Activated CD4-positive, alpha-beta T cell treated with anti-CD3 and anti-CD28 coated beads for 24 hours (primary cell): Measurements from ENCODE around the gene CLIC6.

ENCODE experiments used
- DNase-seq, 2 donors: peaks; one replicate each; pipeline ENCODE4 v3.0.0-alpha.2; 2020; ENCODE audit warnings: low read depth in 2 of 2

Gene CLIC6

DNA sequence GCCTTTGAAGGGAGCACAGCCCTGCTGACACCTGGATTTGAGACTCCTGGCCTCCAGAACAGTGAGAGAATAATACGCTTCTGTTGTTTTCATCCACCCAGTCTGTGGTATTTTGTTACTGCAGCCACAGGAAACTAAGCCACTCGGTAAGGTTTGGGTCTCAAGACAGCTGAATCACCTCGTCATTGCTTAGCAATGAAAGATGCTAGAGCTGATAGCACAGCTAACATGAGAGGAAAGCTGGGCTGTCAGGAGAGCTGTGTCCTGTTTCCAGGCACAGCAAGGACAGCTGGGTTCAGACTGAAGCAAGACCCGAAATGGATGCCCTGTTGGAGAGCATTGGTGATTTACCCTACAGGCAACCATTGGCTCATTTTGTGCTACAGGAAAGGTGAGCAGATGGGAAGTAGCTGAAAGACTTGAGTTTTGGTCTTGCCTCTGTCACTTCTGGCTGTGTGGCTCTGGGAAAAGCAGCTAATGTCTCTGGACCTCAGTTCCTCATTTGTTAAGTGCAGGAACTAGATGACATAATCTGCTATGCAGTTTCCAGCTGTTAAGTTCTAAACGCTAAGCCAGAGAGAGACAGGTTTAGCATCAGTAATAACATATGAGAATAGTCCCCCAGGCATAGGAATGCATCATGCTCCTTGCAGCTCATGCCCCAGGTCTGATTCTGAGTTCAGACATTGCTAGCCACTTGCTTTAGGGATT lies 58.0 kb downstream of the CLIC6 start:
- no peak for DNase-seq

DNA sequence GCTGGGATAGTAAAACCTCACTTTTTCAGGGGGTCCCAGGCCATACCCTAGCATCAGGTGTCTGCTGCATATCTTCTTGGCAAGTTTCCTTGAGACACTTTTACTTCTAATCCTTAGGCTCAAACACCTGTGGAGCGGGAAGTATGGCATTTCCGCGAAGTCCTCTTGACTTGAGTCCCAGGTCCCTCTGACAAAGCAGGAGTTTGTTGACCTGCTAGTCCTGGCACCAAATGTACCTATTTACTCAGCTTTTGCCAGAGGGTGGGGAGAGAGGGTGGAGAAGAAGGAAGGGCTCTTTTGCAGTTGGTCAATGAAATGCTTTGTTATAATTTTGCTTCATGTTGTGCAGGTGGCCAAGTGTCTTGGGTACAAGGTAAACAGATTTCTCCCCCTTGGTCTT lies 59.7 kb downstream of the CLIC6 start:
- no peak for DNase-seq

DNA sequence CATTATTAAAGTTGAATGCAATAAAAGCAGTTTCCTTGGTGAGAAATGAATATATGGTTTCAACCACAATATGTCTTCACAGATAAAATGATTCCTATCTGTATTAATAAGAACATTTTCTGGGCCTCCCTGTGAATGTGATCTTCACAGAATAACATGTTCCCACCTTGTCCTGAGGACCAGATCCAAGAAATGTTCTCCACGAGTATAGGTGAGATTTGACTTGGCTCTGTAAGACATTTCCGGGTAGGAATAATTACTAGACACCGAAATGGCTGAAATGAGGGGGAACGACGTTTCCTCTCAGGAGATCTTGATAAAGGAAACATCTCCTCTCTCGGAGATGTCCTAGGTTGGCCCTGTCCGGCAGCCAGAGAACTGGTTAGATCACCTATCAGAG lies 61.4 kb downstream of the CLIC6 start:
- DNase-seq: no peak

DNA sequence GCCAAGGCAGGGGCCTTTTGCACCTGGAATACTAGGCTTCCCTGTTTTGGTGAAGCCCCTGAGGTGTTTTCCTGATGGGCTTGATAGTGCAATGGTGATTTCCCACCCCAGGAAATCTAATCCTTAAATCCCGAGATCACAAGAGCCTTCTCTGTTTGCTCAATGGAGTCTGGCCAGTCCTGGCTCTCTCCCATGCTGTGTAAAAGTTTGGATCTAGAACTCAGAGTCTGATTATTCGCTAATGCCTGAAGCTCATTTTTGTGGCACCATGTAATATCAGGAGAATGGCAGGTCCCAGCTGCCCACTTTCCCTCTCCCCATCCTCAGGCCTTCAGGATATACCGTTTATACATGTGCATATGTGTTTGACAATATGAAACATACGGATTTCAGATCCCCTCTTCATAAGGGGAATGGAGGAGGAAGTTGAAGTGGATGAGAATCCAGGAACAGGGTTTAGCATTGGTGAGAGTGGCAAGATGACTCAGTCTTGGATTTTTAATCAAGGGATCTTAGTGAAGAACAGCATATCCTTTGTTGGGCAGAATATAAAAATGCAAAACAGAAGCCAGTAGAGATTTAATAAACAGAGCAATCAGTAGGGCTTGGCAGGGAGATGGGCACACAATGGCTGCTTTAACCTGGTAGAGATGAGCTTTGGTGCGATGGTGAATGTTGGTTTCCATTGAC lies 62.1 kb downstream of the CLIC6 start:
- no peak for DNase-seq

DNA sequence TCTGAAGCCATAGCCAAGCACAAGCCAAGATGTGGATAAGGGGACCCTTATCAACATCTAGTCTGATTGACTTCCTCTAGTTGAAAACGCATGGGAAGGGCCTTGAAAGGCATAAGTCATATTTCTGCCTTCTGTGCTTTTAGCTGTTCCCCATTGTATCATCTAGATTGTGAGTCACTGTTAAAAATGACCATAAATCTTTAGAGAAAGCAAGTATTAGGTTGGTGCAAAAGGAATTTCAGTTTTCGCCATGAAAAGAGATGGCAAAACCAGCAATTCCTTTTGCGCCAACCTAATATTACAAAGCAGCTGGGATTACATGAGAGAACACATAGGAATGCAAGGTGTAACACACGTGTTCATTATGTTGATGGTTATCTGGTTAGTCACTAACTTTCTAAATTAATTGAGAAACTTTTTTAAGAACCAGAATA lies 63.6 kb downstream of the CLIC6 start:
- no peak for DNase-seq

DNA sequence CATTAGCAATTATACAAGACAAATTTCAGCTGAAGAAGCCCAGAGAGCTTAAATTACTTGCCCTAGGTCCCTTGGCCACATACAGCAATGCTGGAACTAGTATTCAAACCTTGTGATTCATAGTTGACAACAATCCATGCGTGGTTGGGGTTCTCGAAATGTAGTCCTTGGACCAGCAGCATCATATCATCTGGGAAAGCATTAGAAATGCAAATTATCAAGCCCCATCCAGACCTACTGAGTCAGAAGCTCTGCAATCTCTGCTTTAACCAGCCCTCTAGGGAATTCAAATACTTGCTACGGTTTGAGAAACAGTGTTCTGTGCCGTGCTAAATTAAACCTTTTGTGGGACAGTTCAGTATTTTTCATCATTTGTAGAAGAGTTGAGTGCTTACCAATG lies 65.1 kb downstream of the CLIC6 start:
- DNase-seq: no peak

DNA sequence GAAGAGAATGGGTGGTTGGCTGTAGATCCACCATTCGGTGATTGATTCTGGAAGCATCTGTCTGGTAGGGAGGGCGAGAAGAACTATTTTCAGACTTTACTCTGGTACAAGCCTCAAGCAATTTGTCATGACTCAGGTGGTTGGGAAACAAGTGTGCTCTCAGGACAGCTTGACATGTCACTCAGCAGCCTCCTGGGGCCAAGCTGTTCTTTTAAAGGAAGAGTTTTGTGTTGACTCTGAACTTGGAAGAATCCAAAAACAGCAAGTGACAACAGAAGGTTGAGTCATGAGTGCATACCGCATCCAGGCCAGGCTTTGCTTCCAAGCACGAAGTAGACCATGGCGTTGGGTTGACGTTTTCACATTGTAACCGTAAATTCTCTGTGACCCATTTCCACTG lies 65.9 kb downstream of the CLIC6 start:
- no peak for DNase-seq

DNA sequence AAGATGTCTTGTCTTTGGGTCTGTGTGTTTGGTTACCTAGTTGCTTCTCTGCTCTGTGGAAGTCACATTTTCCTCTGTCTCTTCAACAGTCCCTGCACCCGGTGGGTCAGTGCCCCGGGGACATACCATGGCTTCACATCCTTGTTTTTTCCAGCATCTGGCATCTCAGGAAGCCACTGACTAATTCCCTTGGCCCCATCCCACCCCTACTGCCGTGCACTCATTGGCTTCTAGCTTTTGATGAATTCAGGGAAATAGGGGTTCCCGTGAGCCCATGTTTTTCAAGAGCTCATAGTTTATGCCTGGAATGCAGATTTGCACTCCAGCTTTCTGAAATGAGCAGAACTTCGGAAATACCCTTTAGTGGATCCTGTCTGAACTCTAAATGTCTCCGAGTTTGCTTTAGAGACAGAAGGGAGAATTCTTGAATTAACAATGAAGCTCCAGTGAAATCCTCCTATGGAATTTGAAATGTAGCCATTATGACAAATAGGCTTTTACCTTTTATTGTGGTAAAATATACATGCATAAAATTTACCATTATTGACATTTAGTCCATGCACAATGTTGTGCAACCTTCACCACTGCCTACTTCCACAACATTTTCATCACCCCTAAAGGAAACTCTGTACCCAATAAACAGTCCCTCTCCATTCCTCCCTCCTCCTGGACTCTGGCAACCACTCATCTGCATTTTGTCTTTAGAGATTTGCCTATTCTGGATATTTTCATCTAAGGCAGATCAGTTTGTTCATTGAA lies 67.5 kb downstream of the CLIC6 start:
- DNase-seq: no peak

DNA sequence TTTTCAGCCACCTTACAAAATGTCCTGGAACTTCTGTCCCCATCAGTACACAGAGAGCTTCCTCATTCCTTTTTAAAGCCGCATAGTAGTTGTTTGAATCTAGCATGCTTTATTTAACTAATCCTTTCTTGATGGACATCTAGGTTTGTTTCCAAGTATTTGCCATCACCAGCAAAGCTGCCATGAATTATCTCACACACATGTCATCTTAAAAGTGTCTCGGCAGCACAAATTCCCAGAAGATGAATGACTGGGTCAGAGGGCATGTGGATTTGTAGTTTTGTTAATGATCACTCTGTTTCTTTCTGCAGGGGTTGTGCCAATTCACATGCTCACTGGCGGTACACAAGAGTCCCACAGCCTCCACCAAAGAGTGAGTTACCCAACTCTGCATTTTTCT lies 68.3 kb downstream of the CLIC6 start:
- no peak for DNase-seq

DNA sequence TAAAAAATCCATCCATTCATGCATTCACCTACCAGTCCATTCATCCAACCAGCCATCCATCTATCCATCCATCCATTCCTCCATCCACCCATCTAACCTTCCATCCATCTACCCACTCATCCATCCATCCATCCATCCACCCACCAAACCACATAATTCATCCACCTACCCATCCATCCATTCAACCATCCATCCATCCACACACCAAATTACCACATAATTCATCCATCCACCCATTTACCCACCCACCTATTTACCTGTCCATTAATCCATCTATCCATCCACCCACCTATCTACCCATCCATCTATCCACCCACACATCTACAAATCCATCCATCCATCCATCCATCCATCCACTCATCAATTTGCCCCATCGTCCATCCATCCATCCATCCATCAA lies 71.4 kb downstream of the CLIC6 start:
- no peak for DNase-seq

DNA sequence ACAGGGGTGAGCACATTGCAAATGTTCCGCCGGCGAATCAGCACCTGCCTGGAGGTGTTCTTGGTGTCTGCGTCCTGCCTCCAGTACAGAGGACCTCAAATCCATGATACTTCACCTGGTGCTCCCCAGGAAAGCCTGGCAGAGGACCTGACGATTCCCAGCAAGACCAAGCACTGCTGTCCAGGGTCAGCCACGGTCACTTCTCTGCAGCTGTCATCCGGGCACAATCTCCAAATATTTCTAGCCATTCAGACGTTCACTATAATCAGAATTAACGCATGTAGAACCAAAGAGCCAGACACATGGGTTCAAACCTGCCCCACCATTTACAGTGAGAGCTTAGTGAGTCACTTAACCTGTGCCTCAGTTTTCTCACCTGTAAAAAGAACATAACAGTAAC lies 74.5 kb downstream of the CLIC6 start:
- DNase-seq: no peak

DNA sequence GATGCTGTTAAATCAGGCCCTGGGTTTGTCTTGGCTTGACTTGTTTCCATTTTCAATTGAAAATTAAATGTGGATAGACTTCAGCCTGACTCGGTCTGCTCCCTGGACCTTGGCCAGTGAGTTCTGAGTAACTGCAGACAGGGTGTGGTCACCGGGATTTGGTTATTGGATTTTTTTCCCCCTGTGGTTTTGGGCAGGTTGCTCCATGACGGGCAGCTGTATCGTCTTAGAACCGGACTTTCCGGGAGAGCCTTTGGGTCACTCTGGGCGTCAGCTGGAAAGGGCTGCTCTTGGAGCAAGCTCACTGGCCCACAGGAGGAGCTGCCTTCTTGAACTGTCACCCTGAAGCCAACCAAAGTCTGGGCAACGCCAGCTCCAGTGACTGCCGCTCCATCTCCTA lies 75.0 kb downstream of the CLIC6 start:
- no peak for DNase-seq

DNA sequence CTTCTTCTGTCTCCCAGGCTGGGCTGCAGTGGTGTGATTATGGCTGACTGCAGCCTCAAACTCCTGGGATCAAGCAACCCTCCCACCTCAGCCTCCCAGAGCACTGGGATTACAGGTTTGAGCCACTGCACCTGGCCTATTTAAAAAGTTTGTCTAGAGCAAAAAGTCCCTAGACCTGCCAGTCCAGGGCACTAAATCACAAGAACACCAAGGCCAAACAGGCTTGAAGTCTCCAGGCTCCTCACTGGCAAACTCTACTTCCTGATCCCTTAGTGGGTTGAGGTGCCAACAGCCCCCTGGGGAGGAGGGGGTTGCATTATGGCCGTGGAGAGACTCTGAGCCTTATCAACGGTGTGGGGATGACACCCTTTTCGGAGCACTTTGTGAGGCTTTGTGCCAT lies 76.0 kb downstream of the CLIC6 start:
- DNase-seq: no peak

DNA sequence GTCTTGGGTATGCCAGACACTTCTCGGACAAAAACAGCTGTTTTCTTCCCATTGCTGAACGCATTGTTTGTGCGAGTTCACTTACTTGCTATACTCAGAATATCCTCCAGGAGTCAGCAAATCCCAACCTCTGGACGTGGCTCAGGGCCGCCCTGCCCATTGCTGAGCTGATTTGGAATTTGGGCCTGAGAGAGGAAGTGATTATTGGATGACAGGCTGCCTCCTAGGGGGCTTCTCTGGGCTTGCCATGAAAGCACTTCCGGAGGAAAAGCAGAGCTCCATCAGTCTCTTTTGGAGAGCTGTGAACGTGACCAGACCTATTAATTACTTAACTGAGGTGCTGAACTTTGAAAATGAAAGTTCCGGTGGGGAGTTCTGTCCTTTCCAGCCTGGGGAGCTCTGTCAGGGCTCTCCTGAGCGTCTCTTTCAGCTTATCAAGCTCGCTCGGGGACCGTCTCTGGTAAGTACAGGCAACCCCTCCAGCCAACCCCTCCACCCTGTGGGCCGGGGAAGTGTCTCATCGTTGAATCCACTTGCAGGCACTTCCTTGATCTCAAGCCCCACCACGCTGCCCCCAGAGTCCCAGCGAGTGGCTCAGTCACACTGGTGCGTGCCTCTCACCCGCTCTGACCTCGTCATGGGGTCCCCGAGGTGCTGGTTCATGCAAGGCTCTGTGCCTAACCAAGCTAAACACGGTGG lies 76.9 kb downstream of the CLIC6 start:
- peak; percentile 34 to 46 for DNase-seq

DNA sequence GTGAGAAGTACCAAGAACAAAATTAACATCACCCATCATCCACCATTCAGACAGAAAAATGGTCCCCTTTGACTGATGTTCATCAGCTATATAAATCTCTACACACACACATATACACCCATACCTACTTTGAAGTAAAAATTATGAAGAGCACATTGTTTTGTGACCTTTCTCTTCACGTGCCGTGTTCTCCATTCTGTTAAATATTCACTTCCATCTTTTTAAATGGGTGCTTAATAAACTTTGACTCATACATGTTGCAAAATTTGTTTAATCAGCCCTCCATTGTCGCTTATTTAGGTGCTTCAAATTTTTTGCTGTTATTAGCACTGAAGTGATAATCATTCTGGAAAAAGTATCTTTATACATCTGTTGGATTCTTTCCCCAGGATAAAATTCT lies 80.1 kb downstream of the CLIC6 start:
- DNase-seq: no peak

DNA sequence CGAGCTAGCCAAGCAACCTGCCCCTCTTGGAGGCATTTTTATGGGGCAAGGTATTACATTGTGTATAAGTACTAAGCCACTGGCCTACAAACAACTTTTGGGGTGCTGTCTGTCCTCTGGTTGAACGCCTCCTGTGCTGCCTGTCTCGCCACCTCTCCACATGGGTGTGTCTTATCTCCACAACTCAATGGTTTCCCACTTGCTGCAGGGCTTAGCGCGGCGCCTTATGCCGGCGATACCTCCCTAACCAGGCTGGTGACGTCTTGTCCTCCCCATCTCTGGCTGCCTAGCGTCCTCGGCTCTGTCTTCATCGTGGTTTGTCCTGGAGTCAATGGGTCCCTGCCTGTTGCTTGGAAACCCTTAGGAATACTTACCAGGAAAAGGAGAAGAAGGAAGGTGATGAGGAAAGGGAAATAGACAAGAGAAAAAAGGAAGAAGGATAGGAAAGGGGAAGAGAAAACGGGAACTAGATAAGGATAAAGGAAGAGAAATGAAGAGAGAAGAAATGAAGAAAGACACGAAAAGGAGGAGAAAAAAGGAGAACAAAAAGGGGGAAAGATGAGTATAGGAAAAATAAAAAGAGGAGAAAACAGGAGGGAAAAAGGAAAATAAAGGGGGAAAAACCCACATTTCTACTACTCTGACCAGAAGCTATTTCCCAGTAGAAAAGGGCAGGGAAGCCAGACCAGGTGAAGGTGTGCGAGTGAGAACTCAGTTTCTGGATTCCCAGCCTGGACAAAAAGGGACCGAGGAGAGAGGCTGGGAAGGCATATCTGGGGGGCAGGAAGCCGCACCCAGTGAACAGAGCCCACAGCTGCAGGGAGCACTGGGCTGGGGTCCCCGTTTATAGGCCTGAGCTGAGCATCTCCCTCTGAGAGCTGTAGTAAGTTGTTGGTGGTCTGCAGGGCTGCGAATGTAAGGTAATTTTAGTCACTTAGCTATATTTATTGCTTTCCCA lies 86.2 kb downstream of the CLIC6 start:
- DNase-seq: no peak

DNA sequence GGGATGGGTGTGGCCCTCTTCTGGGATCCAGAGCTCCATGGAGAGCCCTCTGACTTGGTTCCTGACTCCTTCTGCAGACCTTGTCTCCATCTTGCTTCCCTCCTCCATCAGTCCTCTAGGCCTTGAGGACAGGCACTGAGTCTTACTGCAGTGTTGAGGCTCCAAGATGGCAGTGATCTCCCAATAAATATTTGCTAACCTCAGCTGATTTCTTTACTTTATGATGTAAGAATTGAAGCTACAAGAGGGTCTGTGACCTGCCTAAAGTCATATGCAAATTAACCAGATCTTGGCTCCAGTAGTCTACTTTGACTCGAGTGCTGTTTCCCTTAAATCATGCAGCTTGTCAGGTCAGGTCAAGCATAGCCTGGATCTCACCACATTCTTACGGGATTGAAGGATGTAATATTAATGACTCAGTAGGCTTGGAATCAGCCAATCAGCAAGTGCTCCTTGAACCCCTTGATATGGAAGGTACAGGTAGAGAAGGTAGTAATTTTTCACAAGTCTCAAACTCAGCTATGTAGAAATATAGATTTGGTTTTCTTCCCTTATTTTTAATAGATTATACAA lies 93.0 kb downstream of the CLIC6 start:
- no peak for DNase-seq

DNA sequence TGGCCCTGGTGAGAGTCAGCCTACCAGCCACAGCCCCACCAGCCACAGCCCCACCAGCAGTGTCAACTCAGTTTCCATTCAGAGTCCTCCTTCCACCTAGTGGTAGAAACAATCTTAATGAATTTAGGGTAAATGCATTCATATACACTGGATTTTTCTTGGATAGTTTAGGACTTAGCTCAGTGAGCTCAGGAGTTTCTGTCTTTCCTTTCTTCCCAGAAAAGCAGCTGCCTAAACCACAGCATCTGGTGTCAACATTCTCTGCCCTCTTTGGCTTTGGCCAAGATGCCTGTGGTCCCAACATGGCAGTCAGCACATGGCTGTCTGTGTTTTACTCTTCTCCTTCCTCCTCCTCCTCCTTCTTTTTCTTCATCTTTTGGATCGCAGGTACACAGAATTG lies 94.0 kb downstream of the CLIC6 start:
- no peak for DNase-seq

DNA sequence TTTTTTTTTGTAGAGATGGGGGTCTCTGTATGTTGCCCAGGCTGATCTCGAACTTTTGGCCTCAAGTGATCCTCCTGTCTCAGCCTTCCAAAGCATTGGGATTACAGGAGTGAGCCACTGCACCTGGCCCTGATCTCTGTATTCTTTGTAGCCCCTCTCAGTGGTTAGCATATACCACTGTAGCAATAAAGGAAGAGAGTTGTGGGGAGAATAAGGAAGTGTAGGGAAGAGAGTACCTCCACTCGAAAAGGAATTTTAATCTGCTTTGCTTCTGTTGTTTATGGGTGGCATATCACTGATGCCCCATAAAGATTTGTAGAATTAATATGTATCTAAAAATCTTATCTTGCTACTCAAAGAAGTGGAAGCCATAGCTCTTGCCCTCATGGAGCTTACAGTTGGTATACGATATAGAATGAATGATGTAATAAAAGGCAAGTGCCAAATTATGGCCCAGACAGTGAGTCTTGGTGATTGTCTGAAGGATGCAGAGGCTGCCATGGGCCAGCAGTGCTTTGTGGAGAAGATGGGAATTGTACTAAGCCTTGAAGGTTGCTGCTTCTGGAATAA lies 96.0 kb downstream of the CLIC6 start:
- no peak for DNase-seq

DNA sequence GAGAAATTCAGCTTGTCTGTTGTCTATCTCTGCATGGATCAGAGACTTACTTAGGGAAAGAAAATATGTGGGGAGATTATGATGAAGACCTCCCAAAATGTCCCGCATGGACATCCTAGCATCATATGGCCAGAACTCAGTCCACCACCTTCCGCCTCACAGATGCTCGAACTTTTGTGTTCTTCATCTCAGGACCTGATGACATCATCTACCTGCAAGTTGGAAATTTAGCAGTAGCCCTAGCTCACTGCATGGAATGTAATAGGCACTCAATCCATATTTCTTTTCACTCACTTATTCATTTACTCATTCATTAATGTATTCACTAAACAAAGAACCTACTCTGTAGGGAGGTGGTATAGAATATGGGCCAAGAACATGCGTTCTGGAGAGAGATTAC lies 96.8 kb downstream of the CLIC6 start:
- DNase-seq: no peak

DNA sequence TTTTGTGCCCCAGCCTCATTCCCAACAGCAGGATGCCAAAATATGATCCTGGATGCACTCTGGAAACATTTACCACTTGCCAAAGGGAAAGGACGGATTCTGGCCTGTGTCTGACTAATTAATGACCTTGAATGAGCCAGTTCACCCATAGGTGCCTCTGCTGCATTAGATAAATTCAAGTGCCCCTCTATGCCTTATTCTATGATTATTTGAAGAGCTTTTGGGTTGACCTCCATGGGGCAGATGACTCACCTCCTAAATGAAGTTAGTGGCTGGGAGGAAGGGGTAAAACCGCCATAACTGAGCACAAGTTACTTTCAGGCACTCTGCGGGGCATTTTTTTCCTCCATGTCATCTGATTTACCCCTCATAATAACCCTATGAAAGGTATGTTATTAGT lies 98.1 kb downstream of the CLIC6 start:
- DNase-seq: no peak
